H1 (cell line): Measurements from ENCODE around the gene SCAMP3. TPM values are rescaled to one million over a fixed set of nuclear protein-coding genes. Genes with fewer than 3 reads are reported as not detected.

Experiments
- CTCF ChIA-PET: fragments of 300-600 bp; sonication (Branson Sonifier 250); formaldehyde crosslinking; loops from one replicate; lab custom pipeline; 2021; ENCODE audit not compliant: partially characterized antibody; lab: Charles Lee
- POLR2A ChIA-PET: fragments of 300-600 bp; sonication (Branson Sonifier 250); formaldehyde crosslinking; loops from one replicate; lab custom pipeline; 2021; ENCODE audit warnings: inconsistent platforms; ENCODE audit not compliant: partially characterized antibody; lab: Charles Lee
- DNase-seq, 2 experiments: peaks; one replicate each; pipeline versions ENCODE4 v3.0.0 to v3.0.0-alpha.2; 2010 to 2022; ENCODE audit warnings: low spot score in 2 of 2, low read depth in 1 of 2, mixed read lengths in 1 of 2
- FAIRE-seq: peaks from 2 replicates; lab custom pipeline; 2011; peaks lifted over from hg19 to GRCh38; lab: Jason Lieb, UNC
- H2AFZ ChIP-seq: 2 replicates; pipeline ENCODE4 v1.8.1; 2012; ENCODE audit warnings: low read length, inconsistent platforms
- H2AK5ac ChIP-seq: 2 replicates; pipeline ENCODE4 v1.6.1; 2013; ENCODE audit warnings: low read depth, low read length
- H2BK120ac ChIP-seq: replicated peaks from 2 replicates; pipeline ENCODE3; 2013; ENCODE audit warnings: low read depth, low read length, inconsistent platforms
- H2BK12ac ChIP-seq: 2 replicates; pipeline ENCODE4 v1.6.1; 2013; ENCODE audit warnings: low read depth, low read length
- H2BK15ac ChIP-seq: 2 replicates; pipeline ENCODE4 v1.6.1; 2013; ENCODE audit warnings: low read length
- H2BK20ac ChIP-seq: 2 replicates; pipeline ENCODE4 v1.6.1; 2013; ENCODE audit warnings: low read length
- H2BK5ac ChIP-seq: 2 replicates; pipeline ENCODE4 v1.6.1; 2013; ENCODE audit warnings: low read depth, low read length
- H3K14ac ChIP-seq: 2 replicates; pipeline ENCODE4 v1.6.1; 2013; ENCODE audit warnings: inconsistent platforms; ENCODE audit not compliant: insufficient read length
- H3K18ac ChIP-seq: 2 replicates; pipeline ENCODE4 v1.6.1; 2013; ENCODE audit warnings: low read length; ENCODE audit errors: extremely low read depth
- H3K23ac ChIP-seq: 2 replicates; pipeline ENCODE4 v1.6.1; 2013; ENCODE audit warnings: inconsistent platforms; ENCODE audit not compliant: insufficient read length
- H3K23me2 ChIP-seq: 2 replicates; pipeline ENCODE4 v1.6.1; 2013; ENCODE audit warnings: low read depth, low read length
- H3K27ac ChIP-seq: 2 replicates; pipeline ENCODE4 v1.6.1; 2011; ENCODE audit warnings: low read depth, low read length, inconsistent platforms
- H3K27me3 ChIP-seq, 4 experiments: replicated peaks in 1 of 4; 1 replicate in 1 of 4; 2 replicates in 3 of 4; pipeline versions ENCODE4 v1.6.1 to v1.8.1; 2011 to 2013; ENCODE audit warnings: low read length in 3 of 4, mild to moderate bottlenecking in 3 of 4, inconsistent platforms in 2 of 4, mixed read lengths in 2 of 4, moderate library complexity in 1 of 4; ENCODE audit not compliant: control insufficient read depth in 3 of 4, insufficient read depth in 3 of 4; ENCODE audit errors: extremely low read depth in 1 of 4
- H3K36me3 ChIP-seq, 4 experiments: 2 replicates each; pipeline versions ENCODE4 v1.6.1 to v1.8.1; 2011 to 2013; ENCODE audit warnings: mild to moderate bottlenecking in 4 of 4, low read length in 3 of 4, moderate library complexity in 2 of 4, control low read depth in 1 of 4, inconsistent platforms in 1 of 4; ENCODE audit not compliant: insufficient read depth in 4 of 4, control insufficient read depth in 2 of 4
- H3K4ac ChIP-seq: replicated peaks from 2 replicates; pipeline ENCODE3; 2013; ENCODE audit warnings: low read length, low read depth, mixed read lengths, inconsistent platforms; ENCODE audit not compliant: insufficient read length
- H3K4me1 ChIP-seq, 4 experiments: replicated peaks in 1 of 4; 1 replicate in 1 of 4; 2 replicates in 3 of 4; pipeline versions ENCODE4 v1.6.1 to v1.8.1; 2011 to 2013; ENCODE audit warnings: low read length in 3 of 4, inconsistent platforms in 2 of 4, mixed read lengths in 1 of 4; ENCODE audit not compliant: insufficient read depth in 4 of 4, control insufficient read depth in 3 of 4
- H3K4me2 ChIP-seq, 2 experiments: 2 replicates each; pipeline versions ENCODE4 v1.6.1 to v1.8.1; 2011 to 2013; ENCODE audit warnings: low read depth in 2 of 2, low read length in 2 of 2, control low read depth in 1 of 2, inconsistent platforms in 1 of 2, mild to moderate bottlenecking in 1 of 2; ENCODE audit not compliant: insufficient read depth in 1 of 2
- H3K4me3 ChIP-seq, 4 experiments: fragments of 200-600, 300-600 bp in 1 of 4; sonication (generic), shearing (Covaris generic), sonication (Bioruptor Twin) in 1 of 4; 2 replicates each; pipeline versions ENCODE4 v1.5.1 to v1.8.1; 2011 to 2016; ENCODE audit warnings: low read length in 4 of 4, low read depth in 3 of 4, control low read depth in 2 of 4, inconsistent platforms in 2 of 4, mild to moderate bottlenecking in 2 of 4, mixed read lengths in 1 of 4, moderate library complexity in 1 of 4; ENCODE audit not compliant: insufficient read depth in 2 of 4; ENCODE audit errors: extremely low read depth in 1 of 4
- H3K56ac ChIP-seq: replicated peaks from 2 replicates; pipeline ENCODE3; 2013; ENCODE audit warnings: low read depth, mild to moderate bottlenecking, mixed read lengths, low read length, inconsistent platforms; ENCODE audit not compliant: insufficient read length
- H3K79me1 ChIP-seq: 2 replicates; pipeline ENCODE4 v1.6.1; 2013; ENCODE audit warnings: low read depth, low read length, control low read depth
- H3K79me2 ChIP-seq, 2 experiments: 2 replicates each; pipeline versions ENCODE4 v1.6.1 to v1.8.1; 2012 to 2013; ENCODE audit warnings: low read length in 2 of 2, mild to moderate bottlenecking in 2 of 2, inconsistent platforms in 1 of 2; ENCODE audit not compliant: insufficient read depth in 2 of 2, control insufficient read depth in 1 of 2
- H3K9ac ChIP-seq, 4 experiments: replicated peaks in 1 of 4; 1 replicate in 1 of 4; 2 replicates in 3 of 4; pipeline versions ENCODE4 v1.6.1 to v1.8.1; 2011 to 2013; ENCODE audit warnings: low read depth in 3 of 4, low read length in 3 of 4, control low read depth in 2 of 4, mild to moderate bottlenecking in 2 of 4, moderate library complexity in 2 of 4, inconsistent platforms in 1 of 4; ENCODE audit errors: extremely low read depth in 1 of 4
- H3K9me3 ChIP-seq, 2 experiments: 2 replicates each; pipeline versions ENCODE4 v1.6.1 to v1.8.1; 2012 to 2013; ENCODE audit warnings: mild to moderate bottlenecking in 2 of 2, moderate library complexity in 2 of 2, control low read depth in 1 of 2, inconsistent platforms in 1 of 2, low read depth in 1 of 2, low read length in 1 of 2, mixed read lengths in 1 of 2; ENCODE audit not compliant: insufficient read depth in 2 of 2
- H4K20me1 ChIP-seq, 2 experiments: replicated peaks in 1 of 2; 2 replicates each; pipeline versions ENCODE3 to v1.8.1; 2011 to 2013; ENCODE audit warnings: inconsistent platforms in 2 of 2, low read length in 2 of 2, mild to moderate bottlenecking in 1 of 2; ENCODE audit not compliant: insufficient read depth in 2 of 2, control insufficient read depth in 1 of 2
- H4K5ac ChIP-seq: 2 replicates; pipeline ENCODE4 v1.6.1; 2013; ENCODE audit warnings: low read length, low read depth, mixed read lengths, inconsistent platforms; ENCODE audit not compliant: insufficient read length
- H4K8ac ChIP-seq: 2 replicates; pipeline ENCODE4 v1.8.0; 2013; ENCODE audit warnings: mild to moderate bottlenecking, moderate library complexity, low read length, inconsistent platforms; ENCODE audit not compliant: insufficient read depth; ENCODE audit errors: extremely low read depth
- H4K91ac ChIP-seq: replicated peaks from 2 replicates; pipeline ENCODE3; 2013; ENCODE audit warnings: low read length, mixed read lengths, inconsistent platforms; ENCODE audit not compliant: insufficient read length
- CBX5 ChIP-seq: fragments of 300-800, 300-1000 bp; sonication (generic); IDR thresholded peaks from 2 replicates; pipeline ENCODE4 v1.7.1; 2016; ENCODE audit warnings: antibody characterized with exemption, low read length, low read depth
- MAFK ChIP-seq: IDR thresholded peaks from 2 replicates; pipeline ENCODE4 v1.6.1; 2012; ENCODE audit warnings: low read depth, mild to moderate bottlenecking, improper control_type of control experiment, low read length
- RFX5 ChIP-seq: IDR thresholded peaks from 2 replicates; pipeline ENCODE4 v1.6.1; 2011; ENCODE audit warnings: low read depth, low read length, improper control_type of control experiment, borderline replicate concordance
- SAP30 ChIP-seq: fragments of 300-600 bp; sonication (generic); IDR thresholded peaks from 2 replicates; pipeline ENCODE4 v1.7.1; 2012; ENCODE audit warnings: low read length, moderate library complexity, mild to moderate bottlenecking, inconsistent platforms; ENCODE audit not compliant: insufficient read depth, insufficient replicate concordance
- SIX5 ChIP-seq: IDR thresholded peaks from 2 replicates; pipeline ENCODE4 v1.6.1; 2011; ENCODE audit warnings: mild to moderate bottlenecking, low read depth, low read length
- SUZ12 ChIP-seq: fragments of 200-600 bp; sonication (generic); IDR thresholded peaks from 2 replicates; pipeline ENCODE4 v1.6.1; 2012; ENCODE audit warnings: mild to moderate bottlenecking, inconsistent platforms, low read length, moderate library complexity, mixed read lengths
- YY1 ChIP-seq: IDR thresholded peaks from 2 replicates; pipeline ENCODE4 v1.6.1; 2011; ENCODE audit warnings: low read depth, mild to moderate bottlenecking, low read length
- WGBS, 2 experiments: shearing (Covaris generic) in 1 of 2; methylation state at CpG; one replicate each; pipeline versions ENCODE4 v1.1.6 to v1.1.7; 2013 to 2015; ENCODE audit warnings: low lambda C conversion rate in 2 of 2, mixed read lengths in 2 of 2, inconsistent platforms in 1 of 2, low coverage in 1 of 2, missing lambda C conversion rate in 1 of 2; ENCODE audit not compliant: insufficient replicate concordance in 2 of 2, insufficient coverage in 1 of 2, insufficient read length in 1 of 2; ENCODE audit errors: extremely low coverage in 1 of 2, missing lambda C conversion rate in 1 of 2; 5-methylcytosine and 5-hydroxymethylcytosine counted together
- polyA plus RNA-seq, 7 experiments: library from polyadenylated mRNA; depleted of rRNA in 3 of 7; stranded (reverse) in 5 of 7; unstranded in 2 of 7; fragments of >200 nt in 5 of 7; fragments of 200-250 nt in 2 of 7; gene quantifications; 1 replicate in 5 of 7; 2 replicates in 1 of 7; 4 replicates in 1 of 7; pipeline versions ENCODE4 v1.2.1 to v1.2.3, GENCODE V29; 2011 to 2013; ENCODE audit warnings: missing spikeins in 2 of 7, mixed read lengths in 2 of 7
- total RNA-seq: library from RNA; stranded (reverse); fragmentation: NEBNext Ultra II Directional; extraction: Animal tissue kit (Norgen Biotek cat#: 25700); gene quantifications from 2 replicates; pipeline ENCODE4 v1.2.1, GENCODE V29; 2021
- TF ChIP-seq, protein P1 (sequence below): IDR thresholded peaks from 2 replicates; pipeline ENCODE4 v1.6.1; 2012; ENCODE audit warnings: low read length, inconsistent platforms

Gene SCAMP3
- total and polyA plus RNA-seq, 2 of the 8 experiments (the other 6 are each of a cell fraction or from before 2014, with no cell fraction given), result 48.9 to 143 TPM

DNA sequence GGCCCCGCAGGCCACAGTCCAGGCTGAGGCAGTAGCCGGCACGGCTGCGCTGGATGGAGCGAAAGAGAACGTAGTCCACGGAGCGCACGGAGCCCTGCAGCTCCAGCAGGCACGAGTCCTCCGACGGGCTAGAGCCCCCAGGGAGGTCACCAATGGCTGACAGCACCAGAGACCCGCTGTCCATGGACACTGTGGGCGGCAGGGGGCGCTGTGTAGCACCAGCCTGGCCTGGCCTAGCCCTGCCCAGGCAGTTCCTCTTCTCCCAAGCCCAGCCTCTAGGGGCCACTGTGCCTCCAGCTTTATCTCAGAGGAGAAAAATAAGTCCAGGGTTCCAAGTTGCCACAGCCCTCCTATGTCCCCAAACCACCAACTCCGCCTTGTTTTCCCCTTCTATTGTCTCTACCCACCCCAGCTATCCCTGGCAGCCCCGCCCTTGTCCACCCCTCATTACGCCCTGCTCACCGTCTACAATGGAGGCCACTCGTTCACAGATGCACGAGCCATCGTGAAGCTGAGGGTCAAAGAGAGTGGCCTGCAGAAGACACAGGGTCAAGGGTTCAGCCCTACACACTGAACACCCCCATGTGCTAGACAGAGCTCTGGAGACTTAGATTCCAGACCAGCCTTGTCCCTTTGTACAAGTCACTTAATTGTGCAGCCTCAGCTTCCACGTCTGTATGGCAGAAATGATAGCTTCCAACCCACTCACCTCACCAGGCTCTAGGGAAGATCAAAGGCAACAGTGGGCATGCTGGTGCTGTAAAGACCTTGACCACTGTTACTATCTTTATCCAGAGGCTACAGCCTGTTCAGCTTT is 11.3 kb downstream of the SCAMP3 start:
- no peak for FAIRE-seq
- WGBS, 2 experiments, result 24% methylated on average over 22 of the region's 23 CpGs; no CpG with 5 or more reads in 1 of the 2 experiments
- TF ChIP-seq MAFK, result no peak
- TF ChIP-seq CBX5, result no peak
- TF ChIP-seq RFX5, result no peak
- peak; percentile 95 for TF ChIP-seq YY1
- TF ChIP-seq SIX5, result no peak
- TF ChIP-seq SAP30, result peak; percentile 41
- TF ChIP-seq SUZ12, result no peak
- TF ChIP-seq, protein P1, sequence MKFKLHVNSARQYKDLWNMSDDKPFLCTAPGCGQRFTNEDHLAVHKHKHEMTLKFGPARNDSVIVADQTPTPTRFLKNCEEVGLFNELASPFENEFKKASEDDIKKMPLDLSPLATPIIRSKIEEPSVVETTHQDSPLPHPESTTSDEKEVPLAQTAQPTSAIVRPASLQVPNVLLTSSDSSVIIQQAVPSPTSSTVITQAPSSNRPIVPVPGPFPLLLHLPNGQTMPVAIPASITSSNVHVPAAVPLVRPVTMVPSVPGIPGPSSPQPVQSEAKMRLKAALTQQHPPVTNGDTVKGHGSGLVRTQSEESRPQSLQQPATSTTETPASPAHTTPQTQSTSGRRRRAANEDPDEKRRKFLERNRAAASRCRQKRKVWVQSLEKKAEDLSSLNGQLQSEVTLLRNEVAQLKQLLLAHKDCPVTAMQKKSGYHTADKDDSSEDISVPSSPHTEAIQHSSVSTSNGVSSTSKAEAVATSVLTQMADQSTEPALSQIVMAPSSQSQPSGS, result peak; percentile 62; the same call in 1 of the 2 replicates

More for the DNA sequence above, 11.3 kb downstream of the SCAMP3 start:
- H3K9me3 ChIP-seq, result no peaks in the 10 kb centered on the region
- POLR2A ChIA-PET, result interaction anchor here (0.7 to 7.1 kb wide), 22 partner anchors 10 to 335 kb away, joined by 3 to 48 read pairs (median 6); partner anchors contain the start of genes CLK2, FDPS, HCN3 and RUSC1
- H3K27me3 ChIP-seq, result peaks cover 0 to 8% (median 4%) of the 10 kb centered on the region in 4 experiments; a peak in 2 of 7 replicates
- H3K79me2 ChIP-seq, result 0 out of 4 replicates have a peak, but pooled peaks cover 0 to 3% of the 10 kb centered on the region in 2 experiments
- H2AK5ac ChIP-seq, result no peak overlapping the region
- no peak overlapping the region for H3K23ac ChIP-seq
- no peaks in the 10 kb centered on the region for H3K79me1 ChIP-seq
- H4K91ac ChIP-seq, result no peak overlapping the region
- no peak overlapping the region for H2BK5ac ChIP-seq
- H4K20me1 ChIP-seq, result peaks cover 0 to 5% of the 10 kb centered on the region in 2 experiments
- no peak overlapping the region for H2AFZ ChIP-seq
- H3K23me2 ChIP-seq, result peaks cover 12% of the 10 kb centered on the region; the same call in 1 of the 2 replicates
- peak overlapping the region; percentile 11 to 64 (median 58) for H3K4me3 ChIP-seq
- no peak overlapping the region; the same call in 1 of the 2 replicates for H3K27ac ChIP-seq
- H3K18ac ChIP-seq, result peak overlapping the region; percentile 17; the same call in 1 of the 2 replicates
- peak overlapping the region; percentile 20; the same call in 1 of the 2 replicates for H2BK12ac ChIP-seq
- no peak overlapping the region for H2BK120ac ChIP-seq
- no peak overlapping the region for H3K56ac ChIP-seq
- H4K5ac ChIP-seq, result peak overlapping the region; percentile 47
- H3K9ac ChIP-seq, result no peak overlapping the region; a peak in 1 of 7 replicates
- DNase-seq, result peak in 1 of 2 experiments; percentile 100
- peaks cover 0 to 9% (median 2%) of the 10 kb centered on the region in 4 experiments; a peak in 2 of 8 replicates for H3K36me3 ChIP-seq
- H3K4me2 ChIP-seq, result peak overlapping the region; percentile 0 to 91; a peak in 3 of 4 replicates
- H2BK20ac ChIP-seq, result no peak overlapping the region
- H3K4me1 ChIP-seq, result peaks cover 0 to 20% (median 13%) of the 10 kb centered on the region in 4 experiments; a peak in 6 of 7 replicates
- no peak overlapping the region for H3K14ac ChIP-seq
- H4K8ac ChIP-seq, result peak overlapping the region; percentile 87; the same call in 1 of the 2 replicates
- peak overlapping the region; percentile 90; the same call in 1 of the 2 replicates for H2BK15ac ChIP-seq
- CTCF ChIA-PET, result interaction anchor here (0.6 to 15.2 kb wide), 66 partner anchors 10 to 1049 kb away, joined by 3 to 227 read pairs (median 5); partner anchors contain the start of genes ASH1L, CLK2, FDPS and HCN3
- no peak overlapping the region for H3K4ac ChIP-seq
